K562 (cell line): Measurements from ENCODE around the gene ZMIZ1.

Experiments
- CTCF ChIP-seq, 3 experiments: IDR thresholded peaks in 2 of 3; conservative IDR thresholded peaks in 1 of 3; 2 replicates each; pipeline ENCODE4 v1.5.1; 2011 to 2012; ENCODE audit warnings: low read length in 3 of 3, mild to moderate bottlenecking in 3 of 3, control low read depth in 2 of 3, improper control_type of control experiment in 1 of 3, inconsistent platforms in 1 of 3, low read depth in 1 of 3, mixed read lengths in 1 of 3, moderate library complexity in 1 of 3; ENCODE audit not compliant: insufficient read depth in 2 of 3
- HMG20B ChIP-seq: fragments of 250-450 bp; sonication (Bioruptor Pico); IDR thresholded peaks from 2 replicates; pipeline ENCODE4 v1.5.0; 2021; ENCODE audit warnings: mild to moderate bottlenecking
- PHB ChIP-seq: fragments of 250-450 bp; sonication (Bioruptor Pico); IDR thresholded peaks from 2 replicates; pipeline ENCODE4 v1.5.0; 2021
- RFX5 ChIP-seq: IDR thresholded peaks from 2 replicates; pipeline ENCODE4 v1.6.1; 2011; ENCODE audit warnings: low read depth, mild to moderate bottlenecking, improper control_type of control experiment, low read length
- SRSF1 ChIP-seq: fragments of 200-400 bp; formaldehyde crosslinking; IDR thresholded peaks from 2 replicates; pipeline ENCODE4 v1.6.1; 2017; ENCODE audit warnings: mild to moderate bottlenecking, low read depth, low read length, moderate library complexity
- ZC3H4 ChIP-seq: sonication (generic); formaldehyde crosslinking; IDR thresholded peaks from 2 replicates; pipeline ENCODE4 v1.9.0; 2021; ENCODE audit warnings: missing genetic modification reagents, borderline replicate concordance
- ZNF280B ChIP-seq: fragments of 250-450 bp; sonication (Bioruptor Pico); IDR thresholded peaks from 2 replicates; pipeline ENCODE4 v1.5.1; 2021; ENCODE audit warnings: mild to moderate bottlenecking
- TF ChIP-seq, protein P1 (sequence below): fragments of 450-650 bp; IDR thresholded peaks from 2 replicates; pipeline ENCODE4 v1.6.1; 2014; ENCODE audit warnings: low read depth, mild to moderate bottlenecking, moderate library complexity, borderline replicate concordance

GRCh38 chr10:79097021-79097872 lies 28.5 kb downstream of the ZMIZ1 start:
- TF ChIP-seq RFX5: no peak
- TF ChIP-seq CTCF (IDR thresholded peaks at IDR 0.05 in 2 of 3, conservative IDR thresholded peaks at IDR 0.05 in 1 of 3; ENCODE audit: insufficient read depth in 2 of 3, low read depth in 1 of 3, low read length in 3 of 3): no peak
- TF ChIP-seq, protein P1, sequence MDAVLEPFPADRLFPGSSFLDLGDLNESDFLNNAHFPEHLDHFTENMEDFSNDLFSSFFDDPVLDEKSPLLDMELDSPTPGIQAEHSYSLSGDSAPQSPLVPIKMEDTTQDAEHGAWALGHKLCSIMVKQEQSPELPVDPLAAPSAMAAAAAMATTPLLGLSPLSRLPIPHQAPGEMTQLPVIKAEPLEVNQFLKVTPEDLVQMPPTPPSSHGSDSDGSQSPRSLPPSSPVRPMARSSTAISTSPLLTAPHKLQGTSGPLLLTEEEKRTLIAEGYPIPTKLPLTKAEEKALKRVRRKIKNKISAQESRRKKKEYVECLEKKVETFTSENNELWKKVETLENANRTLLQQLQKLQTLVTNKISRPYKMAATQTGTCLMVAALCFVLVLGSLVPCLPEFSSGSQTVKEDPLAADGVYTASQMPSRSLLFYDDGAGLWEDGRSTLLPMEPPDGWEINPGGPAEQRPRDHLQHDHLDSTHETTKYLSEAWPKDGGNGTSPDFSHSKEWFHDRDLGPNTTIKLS: no peak
- TF ChIP-seq SRSF1: no peak
- TF ChIP-seq PHB (CRISPR knock-in tag): no peak
- no peak for TF ChIP-seq ZNF280B (CRISPR knock-in tag)
- no peak for TF ChIP-seq HMG20B
- TF ChIP-seq ZC3H4 (CRISPR knock-in tag): no peak
